Pancreas (tissue), 10 donors: Measurements from ENCODE around the gene RABGAP1L. TPM values are rescaled to one million over a fixed set of nuclear protein-coding genes. Genes with fewer than 3 reads are reported as not detected.
"Not testable (repeated sequence)": the region's sequence is repeated elsewhere in the genome, so short reads cannot be mapped to it uniquely, and the experiment has no call there.

Experiments
- ATAC-seq, 4 donors: fragments of 200-7000 bp; cut with Tn5 transposase; one replicate each; pipeline versions ENCODE4 v1.8.0 to v1.9.1; 2020; ENCODE audit warnings: mild to moderate bottlenecking in 4 of 4, moderate library complexity in 4 of 4
- DNase-seq, 6 donors: peaks; one replicate each; pipeline ENCODE4 v3.0.0-alpha.2; 2020
- FAIRE-seq: peaks from 2 replicates; lab custom pipeline; 2012; peaks lifted over from hg19 to GRCh38; lab: Jason Lieb, UNC
- H3K27ac ChIP-seq, 4 donors: fragments of 200-600 bp; sonication (generic); 1 replicate in 3 of 4; 2 replicates in 1 of 4; pipeline versions ENCODE4 v1.5.0 to v1.8.0; 2020
- H3K27me3 ChIP-seq, 4 donors: fragments of 200-600 bp; one replicate each; pipeline ENCODE4 v1.8.0; 2021
- H3K36me3 ChIP-seq, 3 donors: fragments of 200-600 bp; sonication (generic) in 1 of 3; one replicate each; pipeline versions ENCODE4 v1.5.0 to v1.8.0; 2020 to 2021
- H3K4me1 ChIP-seq, 3 donors: fragments of 200-600 bp; one replicate each; pipeline ENCODE4 v1.8.0; 2021
- H3K4me3 ChIP-seq, 4 donors: fragments of 200-600 bp; sonication (generic) in 2 of 4; one replicate each; pipeline versions ENCODE4 v1.5.0 to v1.8.0; 2020 to 2021
- H3K9me3 ChIP-seq, 4 donors: fragments of 200-600 bp; one replicate each; pipeline ENCODE4 v1.8.0; 2021
- CTCF ChIP-seq, 4 donors: fragments of 200-600 bp; sonication (generic) in 3 of 4; IDR thresholded peaks; one replicate each; pipeline versions ENCODE4 v1.5.0 to v1.8.0; 2021; ENCODE audit warnings: antibody characterized with exemption in 4 of 4
- WGBS, 2 donors: extraction: QIAGEN DNeasy Blood & Tissue Kit; methylation state at CpG; one replicate each; pipeline ENCODE4 v1.1.7; 2013; 5-methylcytosine and 5-hydroxymethylcytosine counted together
- intact Hi-C, 3 donors: fragments of 100-400 bp; cut with DNase I; formaldehyde crosslinking; loops; one replicate each; pipeline versions ENCODE4 v1.11.1 to v1.14.2; 2022
- polyA plus RNA-seq, 2 donors: library from polyadenylated mRNA; stranded (reverse); fragments of 200-250 nt; gene quantifications; one replicate each; pipeline ENCODE4 v1.2.3, GENCODE V29; 2013
- total RNA-seq, 6 donors: library from RNA; stranded (reverse); fragmentation: NEBNext Ultra II Directional in 4 of 6; extraction: Animal tissue kit (Norgen Biotek cat#: 25700) in 4 of 6; gene quantifications; one replicate each; pipeline versions ENCODE4 v1.2.1 to v1.2.4, GENCODE V29; 2021 to 2023
- donor health status: healthy with polysubstance abuse.
- donor health status: DM: no; HTN: no; CAD: no; lungs with moderate emphysema.
- donor health status: DM: no; HTN: no; CAD: no.
- donor health status: control.
- donor health status: control.
- donor health status: Bipolar disorder and iron deficiency.
- donor health status: DM: yes; HTN: yes; CAD: no.
- donor health status: DM: no; HTN: no; CAD: no.
- donor health status: DM: no; HTN: no; CAD: no.
- donor health status: DM: yes; HTN: yes; CAD: no.

Gene RABGAP1L
- total and polyA plus RNA-seq, 8 donors, result 13.9 to 64.8 (median 36.1) TPM

GRCh38 chr1:174248041-174248440 lies 88.7 kb downstream of the RABGAP1L start:
- intact Hi-C loops, result no loop called here
- TF ChIP-seq CTCF (IDR thresholded peaks at IDR 0.05), result no peak
- H3K27ac ChIP-seq, result no peak overlapping the region

GRCh38 chr1:174256386-174256785 lies 97.1 kb downstream of the RABGAP1L start:
- intact Hi-C loops, result loop anchor here in 2 of 3 donors (5.0 to 10.0 kb wide), 2 partner anchors 486 to 488 kb away; no protein-coding TSS in a partner anchor
- H3K4me1 ChIP-seq, result not testable (repeated sequence)

More at GRCh38 chr1:174248041-174248440, 88.7 kb downstream of the RABGAP1L start:
- Histone ChIP-seq H3K4me1 (no peaks in the 10 kb centered on the region), H3K27me3 (no peaks in the 10 kb centered on the region), H3K9me3 (no peaks in the 10 kb centered on the region), H3K36me3 (no peaks in the 10 kb centered on the region), H3K4me3 (no peak overlapping the region)
- ATAC-seq, result no peak
- DNase-seq, result no peak
- no peak for FAIRE-seq

GRCh38 chr1:174258148-174258550 lies 98.8 kb downstream of the RABGAP1L start:
- H3K4me3 ChIP-seq, result no peak overlapping the region
- H3K27me3 ChIP-seq, result no peaks in the 10 kb centered on the region
- H3K36me3 ChIP-seq, result no peaks in the 10 kb centered on the region
- H3K9me3 ChIP-seq, result no peaks in the 10 kb centered on the region
- intact Hi-C loops, result loop anchor here in 2 of 3 donors (5.0 to 10.0 kb wide), 2 partner anchors 484 to 487 kb away; no protein-coding TSS in a partner anchor
- peak in 3 of 4 donors; percentile 18 to 39 (median 37) for TF ChIP-seq CTCF (IDR thresholded peaks at IDR 0.05)
- 31 to 33% methylated on average over 1 of the region's 1 CpG for WGBS, 2 donors
- DNase-seq (peak in 1 of 6 donors; percentile 36), FAIRE-seq (peak; percentile 53), ATAC-seq (peak in 3 of 4 donors; percentile 71 to 83 (median 73))
- no peaks in the 10 kb centered on the region for H3K4me1 ChIP-seq
- H3K27ac ChIP-seq, result no peak overlapping the region

More at GRCh38 chr1:174256386-174256785, 97.1 kb downstream of the RABGAP1L start:
- H3K4me3 ChIP-seq, H3K27ac ChIP-seq, H3K27me3 ChIP-seq, H3K36me3 ChIP-seq, H3K9me3 ChIP-seq, DNase-seq, FAIRE-seq, ATAC-seq: not testable (repeated sequence)
- WGBS, 2 donors, result 95 to 97% methylated on average over 14 of the region's 14 CpGs

GRCh38 chr1:174262349-174263241 lies 103.3 kb downstream of the RABGAP1L start:
- no peak overlapping the region for H3K4me3 ChIP-seq
- 83 to 90% methylated on average over 3 of the region's 3 CpGs for WGBS, 2 donors
- H3K27ac ChIP-seq, result no peak overlapping the region
- intact Hi-C loops, result no loop called here
- DNase-seq, result no peak
- no peaks in the 10 kb centered on the region for H3K36me3 ChIP-seq
- H3K27me3 ChIP-seq, result no peaks in the 10 kb centered on the region
- H3K9me3 ChIP-seq, result no peaks in the 10 kb centered on the region
- ATAC-seq, result peak in 3 of 4 donors; percentile 54 to 69 (median 61)
- H3K4me1 ChIP-seq, result no peaks in the 10 kb centered on the region
- no peak for FAIRE-seq
- TF ChIP-seq CTCF (IDR thresholded peaks at IDR 0.05), result peak in 3 of 4 donors; percentile 25 to 57 (median 46)

GRCh38 chr1:174265282-174265681 lies 106.0 kb downstream of the RABGAP1L start:
- ATAC-seq, result no peak
- H3K36me3 ChIP-seq, result no peaks in the 10 kb centered on the region
- no peak overlapping the region for H3K27ac ChIP-seq
- no peaks in the 10 kb centered on the region for H3K9me3 ChIP-seq
- no peaks in the 10 kb centered on the region for H3K4me1 ChIP-seq
- H3K4me3 ChIP-seq, result no peak overlapping the region
- no peak for TF ChIP-seq CTCF (IDR thresholded peaks at IDR 0.05)
- intact Hi-C loops, result no loop called here
- no peak for DNase-seq
- FAIRE-seq, result no peak
- no peaks in the 10 kb centered on the region for H3K27me3 ChIP-seq
